ENCODE results near the gene ZBTB8OS. TPM values are rescaled to one million over a fixed set of nuclear protein-coding genes. Genes with fewer than 3 reads are reported as not detected.

Gene ZBTB8OS
- total and polyA plus RNA-seq, 2 of the 8 experiments (the other 6 are each of a cell fraction or from before 2014, with no cell fraction given) = 68.0 to 74.2 TPM

- TF ChIP-seq GTF2F1 (IDR thresholded peaks at IDR 0.05; ENCODE audit: borderline replicate concordance, low read depth, low read length) (no peak), RXRA (IDR thresholded peaks at IDR 0.05; ENCODE audit: insufficient read depth, low read depth, low read length) (no peak), GABPA (IDR thresholded peaks at IDR 0.05; ENCODE audit: borderline replicate concordance, insufficient read depth, low read length) (no peak), POLR2AphosphoS5 (IDR thresholded peaks at IDR 0.05; ENCODE audit: low read depth, low read length) (no peak), ATF2 (IDR thresholded peaks at IDR 0.05; ENCODE audit: low read length) (no peak)
These were observed 2.8 kb downstream of the ZBTB8OS start (continued) for GRCh38 chr1:32647308-32648134.

All from H1 (cell line).